Measurements from ENCODE around the gene HS6ST1.
A peak's percentile ranks its signal among the peaks of the same experiment; 100 is the strongest.

HS6ST1 gene

GRCh38 chr2:128347701-128348539 is 29.3 kb upstream of the HS6ST1 start:
- no peak overlapping the region for H3K4me3 ChIP-seq (ENCODE audit: low read depth, low read length)
- TF ChIP-seq CTCF (conservative IDR thresholded peaks at IDR 0.05; ENCODE audit: low read depth, low read length), result no peak
- DNase-seq (ENCODE audit: low read depth), result peak; percentile 31

GRCh38 chr2:128347171-128347558 is 28.5 kb upstream of the HS6ST1 start:
- TF ChIP-seq CTCF (conservative IDR thresholded peaks at IDR 0.05; ENCODE audit: low read depth, low read length), result no peak
- no peak overlapping the region for H3K4me3 ChIP-seq (ENCODE audit: low read depth, low read length)
- no peak for DNase-seq (ENCODE audit: low read depth)

- TF ChIP-seq CTCF (conservative IDR thresholded peaks at IDR 0.05; ENCODE audit: low read depth, low read length), result no peak
- H3K4me3 ChIP-seq (ENCODE audit: low read depth, low read length), result no peak overlapping the region
- no peak for DNase-seq (ENCODE audit: low read depth)
These were observed 27.9 kb upstream of the HS6ST1 start for GRCh38 chr2:128346291-128347170.

DNA sequence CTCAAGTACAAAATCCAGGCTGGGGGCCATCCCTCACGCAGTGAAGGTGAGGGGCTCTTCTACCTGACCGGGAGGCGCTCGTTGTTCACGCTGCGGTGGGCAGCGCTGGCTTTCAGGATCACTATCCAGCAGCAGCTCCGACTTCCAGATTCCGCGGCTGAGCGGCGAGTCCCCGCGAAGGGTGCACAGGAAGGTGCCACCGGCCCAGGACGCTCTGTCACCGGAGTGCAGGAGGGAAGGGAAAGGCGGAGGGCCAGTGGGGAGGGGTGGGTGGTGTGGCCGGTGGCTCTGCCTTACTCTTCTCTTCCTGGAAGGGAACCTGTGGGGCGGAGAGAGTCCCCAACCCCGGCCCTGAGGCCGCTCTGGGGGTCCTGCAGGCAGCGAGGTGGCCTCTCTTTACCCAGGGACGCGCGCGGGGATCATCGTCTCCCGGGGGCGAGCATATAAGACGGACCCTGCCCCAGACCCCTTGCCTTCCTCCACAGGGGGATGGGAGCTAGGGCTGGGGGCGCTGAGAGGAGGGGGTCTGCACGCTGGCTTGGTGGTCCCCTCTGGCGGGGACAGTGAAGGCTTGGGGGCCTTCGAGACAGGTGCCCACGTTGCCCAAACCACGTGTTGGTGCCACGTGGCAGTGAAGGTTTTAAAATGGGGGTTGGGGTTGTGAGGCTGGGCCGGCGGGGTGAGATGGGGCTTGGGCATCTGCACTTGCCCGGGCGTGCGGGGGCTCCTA is 26.9 kb upstream of the HS6ST1 start:
- no peak for TF ChIP-seq CTCF (conservative IDR thresholded peaks at IDR 0.05; ENCODE audit: low read depth, low read length)
- DNase-seq (ENCODE audit: low read depth), result no peak
- H3K4me3 ChIP-seq (ENCODE audit: low read depth, low read length), result no peak overlapping the region

GRCh38 chr2:128344101-128344500 is 25.4 kb upstream of the HS6ST1 start:
- no peak for DNase-seq (ENCODE audit: low read depth)
- no peak for TF ChIP-seq CTCF (conservative IDR thresholded peaks at IDR 0.05; ENCODE audit: low read depth, low read length)
- H3K4me3 ChIP-seq (ENCODE audit: low read depth, low read length), result no peak overlapping the region

DNA sequence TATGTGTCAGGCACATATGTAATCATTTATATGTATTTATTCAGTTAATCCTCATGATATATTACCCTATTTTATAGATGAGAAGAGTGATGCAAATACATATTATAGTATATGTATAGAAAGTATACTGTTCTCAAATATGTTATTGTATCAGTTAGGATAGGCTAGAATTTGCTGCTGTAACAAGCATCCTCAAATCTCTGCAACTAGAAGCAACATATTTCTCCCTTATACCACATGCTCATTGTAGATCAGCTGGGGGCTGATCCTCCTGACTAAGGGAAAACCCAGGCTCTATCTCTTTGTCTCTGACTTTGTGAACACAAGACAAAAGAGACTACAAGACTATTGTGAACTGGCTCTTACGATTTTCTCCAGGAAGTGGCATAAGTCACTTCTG is 24.8 kb upstream of the HS6ST1 start:
- no peak for TF ChIP-seq CTCF (conservative IDR thresholded peaks at IDR 0.05; ENCODE audit: low read depth, low read length)
- DNase-seq (ENCODE audit: low read depth), result no peak

More for the DNA sequence above, 24.8 kb upstream of the HS6ST1 start:
- no peak overlapping the region for H3K4me3 ChIP-seq (ENCODE audit: low read depth, low read length)

Measured in choroid plexus epithelial cell (primary cell).